Stomach (tissue), 9 donors: ENCODE measurements around the gene PDCD1. TPM values are rescaled to one million over a fixed set of nuclear protein-coding genes. Genes with fewer than 3 reads are reported as not detected.
A peak's percentile ranks its signal among the peaks of the same experiment; 100 is the strongest.

ENCODE experiments used
- DNase-seq, 2 donors: peaks; one replicate each; pipeline versions ENCODE4 v3.0.0 to v3.0.0-alpha.2; 2013 to 2019
- H3K27ac ChIP-seq, 5 donors: fragments of 200-600 bp in 4 of 5; sonication (generic) in 4 of 5; one replicate each; pipeline ENCODE4 v1.5.1; 2013 to 2019; ENCODE audit warnings: mild to moderate bottlenecking in 1 of 5, moderate library complexity in 1 of 5
- H3K27me3 ChIP-seq, 3 donors: fragments of 200-600 bp; sonication (generic); one replicate each; pipeline ENCODE4 v1.5.1; 2017 to 2019; ENCODE audit warnings: mixed run types in 1 of 3
- H3K36me3 ChIP-seq, 4 donors: fragments of 200-600 bp; sonication (generic); 1 replicate in 3 of 4; 2 replicates in 1 of 4; pipeline ENCODE4 v1.5.1; 2016 to 2019
- H3K4me1 ChIP-seq, 4 donors: fragments of 200-600 bp; sonication (generic); one replicate each; pipeline ENCODE4 v1.5.1; 2016 to 2019
- H3K4me3 ChIP-seq, 4 donors: fragments of 200-600 bp; sonication (generic) in 3 of 4; one replicate each; pipeline ENCODE4 v1.5.1; 2016 to 2019; ENCODE audit warnings: mild to moderate bottlenecking in 1 of 4
- H3K9me3 ChIP-seq, 4 donors: fragments of 200-600 bp; sonication (generic); one replicate each; pipeline ENCODE4 v1.5.1; 2016 to 2019
- EP300 ChIP-seq: sonication (generic); formaldehyde crosslinking; IDR thresholded peaks from one replicate; pipeline ENCODE4 v1.6.1; 2017; ENCODE audit warnings: antibody characterized with exemption
- POLR2A ChIP-seq, 4 donors: fragments of 450-650 bp; IDR thresholded peaks; one replicate each; pipeline ENCODE4 v1.6.1; 2016; ENCODE audit warnings: antibody characterized with exemption in 4 of 4, control low read depth in 2 of 4, mild to moderate bottlenecking in 1 of 4, moderate library complexity in 1 of 4
- POLR2AphosphoS5 ChIP-seq, 3 donors: sonication (generic); formaldehyde crosslinking; IDR thresholded peaks; one replicate each; pipeline ENCODE4 v1.6.1; 2016; ENCODE audit warnings: antibody characterized with exemption in 3 of 3
- WGBS, 5 donors: extraction: QIAGEN DNeasy Blood & Tissue Kit in 3 of 5; methylation state at CpG; one replicate each; pipeline versions ENCODE4 v1.1.5 to v1.1.7; 2013 to 2018; 5-methylcytosine and 5-hydroxymethylcytosine counted together
- intact Hi-C: fragments of 100-400 bp; cut with DNase I; formaldehyde crosslinking; loops from one replicate; pipeline ENCODE4 v1.15.1; 2023; ENCODE audit warnings: low total_unique reads
- polyA plus RNA-seq, 3 donors: library from polyadenylated mRNA; stranded (reverse); fragments of 200-250 nt; gene quantifications; one replicate each; pipeline ENCODE4 v1.2.3, GENCODE V29; 2013
- total RNA-seq, 5 donors: library from RNA; depleted of rRNA; stranded (reverse); fragments of >200 nt; gene quantifications; one replicate each; pipeline versions ENCODE4 v1.1.0 to v1.2.3, GENCODE V29; 2014 to 2016
- TF ChIP-seq, protein P1 (sequence below), 7 experiments: fragments of 450-650 bp in 4 of 7; fragments of 200-600 bp in 3 of 7; sonication (generic) in 3 of 7; IDR thresholded peaks; one replicate each; pipeline ENCODE4 v1.5.1; 2016 to 2019; ENCODE audit warnings: antibody characterized with exemption in 7 of 7, control low read depth in 2 of 7, mild to moderate bottlenecking in 1 of 7
- donor health status: healthy with polysubstance abuse.
- donor health status: Bipolar disorder and iron deficiency.
- donor health status: healthy.

The PDCD1 gene
- total and polyA plus RNA-seq, 8 donors, result 0.18 to 2.2 (median 0.60) TPM; not detected in 3

DNA sequence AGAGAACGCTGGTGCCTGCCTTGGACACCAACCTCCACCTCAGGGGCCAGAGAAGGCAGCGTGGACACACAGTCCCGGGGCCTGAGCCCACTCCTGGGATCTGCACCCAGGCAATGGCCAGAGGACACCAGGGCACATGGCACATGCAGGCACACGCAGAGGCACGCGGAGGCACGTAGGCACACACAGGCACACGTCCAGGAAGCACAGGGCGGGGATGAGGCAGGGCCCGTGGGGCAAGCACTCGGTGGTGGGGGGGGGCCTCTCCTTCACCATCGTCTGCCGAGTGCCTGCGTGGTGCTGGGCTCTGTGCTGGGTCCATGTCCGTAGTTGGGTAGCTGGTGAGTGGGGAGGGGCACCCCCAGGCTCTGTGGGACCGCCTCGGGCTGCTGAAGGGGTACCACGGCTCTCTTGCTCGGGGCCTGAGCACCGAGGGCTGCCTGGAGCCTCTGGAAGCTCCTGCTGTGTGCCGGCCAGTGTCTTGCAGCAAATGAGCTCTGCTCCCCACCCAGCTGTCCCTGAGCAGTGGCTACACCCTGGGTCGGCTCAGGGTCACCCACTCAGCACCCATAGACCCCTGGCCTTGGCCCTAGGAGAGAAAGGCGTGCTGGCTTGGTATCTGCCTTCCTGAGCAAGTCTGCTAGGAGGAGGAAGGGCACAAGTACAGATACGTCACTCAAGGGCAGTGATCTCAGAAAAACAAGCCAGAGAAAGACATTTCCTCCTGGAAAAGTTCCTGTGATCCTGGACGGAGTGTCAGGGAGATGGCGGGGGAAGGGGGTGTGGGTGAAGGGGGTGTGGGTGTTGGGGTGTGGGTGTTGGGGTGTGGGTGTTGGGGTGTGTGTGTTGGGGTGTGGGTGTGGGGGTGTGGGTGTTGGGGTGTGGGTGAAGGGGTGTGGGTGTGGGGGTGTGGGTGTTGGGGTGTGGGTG is 37.3 kb upstream of the PDCD1 start:
- 48 to 63% (median 52%) methylated on average over 13 to 26 of the region's 26 CpGs for WGBS, 5 donors
- Histone ChIP-seq H3K36me3 (no peaks in the 10 kb centered on the region), H3K4me3 (no peak overlapping the region), H3K27ac (peak overlapping the region in 3 of 5 donors; percentile 41 to 69 (median 47)), H3K9me3 (no peaks in the 10 kb centered on the region), H3K4me1 (peaks cover 0 to 46% (median 17%) of the 10 kb centered on the region in 4 donors), H3K27me3 (no peaks in the 10 kb centered on the region)
- TF ChIP-seq POLR2A (IDR thresholded peaks at IDR 0.05), result no peak
- no peak for TF ChIP-seq POLR2AphosphoS5 (IDR thresholded peaks at IDR 0.05)
- TF ChIP-seq, protein P1, sequence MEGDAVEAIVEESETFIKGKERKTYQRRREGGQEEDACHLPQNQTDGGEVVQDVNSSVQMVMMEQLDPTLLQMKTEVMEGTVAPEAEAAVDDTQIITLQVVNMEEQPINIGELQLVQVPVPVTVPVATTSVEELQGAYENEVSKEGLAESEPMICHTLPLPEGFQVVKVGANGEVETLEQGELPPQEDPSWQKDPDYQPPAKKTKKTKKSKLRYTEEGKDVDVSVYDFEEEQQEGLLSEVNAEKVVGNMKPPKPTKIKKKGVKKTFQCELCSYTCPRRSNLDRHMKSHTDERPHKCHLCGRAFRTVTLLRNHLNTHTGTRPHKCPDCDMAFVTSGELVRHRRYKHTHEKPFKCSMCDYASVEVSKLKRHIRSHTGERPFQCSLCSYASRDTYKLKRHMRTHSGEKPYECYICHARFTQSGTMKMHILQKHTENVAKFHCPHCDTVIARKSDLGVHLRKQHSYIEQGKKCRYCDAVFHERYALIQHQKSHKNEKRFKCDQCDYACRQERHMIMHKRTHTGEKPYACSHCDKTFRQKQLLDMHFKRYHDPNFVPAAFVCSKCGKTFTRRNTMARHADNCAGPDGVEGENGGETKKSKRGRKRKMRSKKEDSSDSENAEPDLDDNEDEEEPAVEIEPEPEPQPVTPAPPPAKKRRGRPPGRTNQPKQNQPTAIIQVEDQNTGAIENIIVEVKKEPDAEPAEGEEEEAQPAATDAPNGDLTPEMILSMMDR (IDR thresholded peaks at IDR 0.05), result no peak
- no peak for TF ChIP-seq EP300
- intact Hi-C loops, result no loop called here
- DNase-seq, result peak; percentile 27 to 85

DNA sequence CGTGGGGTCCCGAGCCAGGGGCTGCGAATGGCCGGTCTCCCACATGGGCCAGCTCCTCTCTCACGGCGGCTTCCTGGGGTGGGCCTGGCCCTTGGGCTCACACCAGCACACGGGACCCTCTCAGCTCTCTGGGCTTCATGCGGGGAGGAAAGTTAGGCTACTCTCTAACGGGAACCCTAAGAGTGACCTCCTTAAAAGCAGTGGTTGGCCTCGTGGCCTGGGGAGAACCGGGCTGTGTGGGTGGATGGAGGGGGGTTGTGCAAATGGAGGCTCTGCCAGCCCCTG is 36.7 kb upstream of the PDCD1 start:
- TF ChIP-seq EP300 (no peak), POLR2AphosphoS5 (IDR thresholded peaks at IDR 0.05) (no peak)
- H3K27ac ChIP-seq, result peak overlapping the region in 2 of 5 donors; percentile 47 to 69
- no peaks in the 10 kb centered on the region for H3K27me3 ChIP-seq
- H3K4me1 ChIP-seq, result peaks cover 0 to 40% (median 17%) of the 10 kb centered on the region in 4 donors
- WGBS, 5 donors, result 72 to 91% (median 86%) methylated on average over 4 to 11 of the region's 11 CpGs; no CpG with 5 or more reads in 1 of the 5 donors
- DNase-seq, result no peak
- H3K36me3 ChIP-seq, result no peaks in the 10 kb centered on the region
- H3K9me3 ChIP-seq, result no peaks in the 10 kb centered on the region
- no peak overlapping the region for H3K4me3 ChIP-seq
- intact Hi-C loops, result no loop called here

DNA sequence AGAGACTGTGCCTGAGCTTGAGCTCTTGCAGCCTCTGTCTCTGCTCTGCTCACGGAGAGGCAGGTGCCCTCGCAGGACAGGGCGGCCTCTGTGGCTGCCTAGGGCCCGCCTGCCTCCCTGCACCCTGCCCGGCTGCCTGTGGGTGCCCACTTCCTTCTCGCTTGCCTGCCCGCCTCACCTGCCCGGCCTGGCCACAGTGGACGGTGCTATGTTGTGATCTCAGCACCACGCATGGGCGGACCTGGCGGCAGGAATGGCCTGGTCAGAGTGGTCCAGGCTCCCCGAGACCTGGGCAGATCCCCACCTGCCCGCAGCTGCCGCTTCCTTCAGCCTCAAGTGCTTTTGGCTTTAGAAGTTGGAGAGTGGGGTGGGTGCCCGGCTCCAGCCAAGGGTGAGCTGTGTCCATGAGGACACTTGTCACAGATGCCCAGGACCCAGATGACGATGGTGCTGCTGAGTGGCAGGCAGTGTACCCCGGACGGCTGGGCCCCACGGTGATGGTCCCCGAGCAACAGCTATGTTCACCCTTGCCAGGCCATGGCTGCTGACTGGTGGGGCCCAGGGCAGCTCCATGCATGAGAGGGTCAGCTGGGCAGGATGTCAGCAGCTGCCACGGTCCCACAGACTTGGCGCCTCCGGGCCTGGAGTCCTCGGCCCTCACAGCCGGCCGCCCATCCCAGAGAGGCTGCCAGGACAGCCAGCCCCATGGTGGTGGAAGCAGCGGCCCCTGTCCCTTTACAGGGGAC is 36.2 kb upstream of the PDCD1 start:
- Histone ChIP-seq H3K9me3 (no peaks in the 10 kb centered on the region), H3K36me3 (no peaks in the 10 kb centered on the region), H3K27me3 (no peaks in the 10 kb centered on the region), H3K27ac (no peak overlapping the region), H3K4me1 (peaks cover 0 to 35% (median 17%) of the 10 kb centered on the region in 4 donors), H3K4me3 (no peak overlapping the region)
- DNase-seq, result peak; percentile 7 to 24
- no peak for TF ChIP-seq POLR2A (IDR thresholded peaks at IDR 0.05)
- TF ChIP-seq POLR2AphosphoS5 (IDR thresholded peaks at IDR 0.05), result no peak
- TF ChIP-seq, protein P1 (IDR thresholded peaks at IDR 0.05), result no peak
- no peak for TF ChIP-seq EP300
- 88 to 92% (median 91%) methylated on average over 11 to 28 of the region's 28 CpGs for WGBS, 5 donors
- intact Hi-C loops, result no loop called here

DNA sequence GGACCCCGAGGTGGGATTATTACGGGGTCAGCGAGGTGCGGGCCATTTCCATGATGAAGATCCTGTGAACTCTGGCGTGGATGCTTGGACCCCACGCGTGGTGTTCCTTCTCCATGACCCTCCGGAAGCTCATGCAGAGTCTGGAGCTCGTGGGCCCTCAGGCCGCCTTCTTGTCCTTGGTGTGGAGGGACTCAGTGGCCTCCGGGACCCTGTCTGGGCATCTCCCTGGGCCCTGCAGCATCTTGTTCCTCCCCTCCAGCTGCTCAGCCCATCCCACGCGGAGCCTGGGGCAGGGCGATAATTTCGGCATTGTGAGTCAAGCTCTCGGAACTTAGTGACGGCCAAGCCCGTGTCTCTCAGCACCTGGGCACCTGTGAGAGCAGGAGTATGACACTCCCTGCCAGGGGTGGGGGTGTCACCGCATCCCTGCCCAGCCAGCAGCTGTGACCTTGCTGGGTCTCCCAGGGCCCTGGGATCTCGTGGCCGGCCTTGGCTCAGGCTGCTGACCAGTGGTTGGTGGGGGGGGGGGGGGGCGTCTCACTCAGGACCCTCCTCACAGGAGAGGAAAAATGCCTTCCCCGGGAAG is 35.5 kb upstream of the PDCD1 start:
- DNase-seq, result peak in 1 of 2 donors; percentile 11
- H3K27ac ChIP-seq, result no peak overlapping the region
- TF ChIP-seq POLR2A (IDR thresholded peaks at IDR 0.05) (no peak), POLR2AphosphoS5 (IDR thresholded peaks at IDR 0.05) (no peak), EP300 (no peak)
- TF ChIP-seq, protein P1 (IDR thresholded peaks at IDR 0.05), result no peak
- H3K4me3 ChIP-seq, result no peak overlapping the region
- intact Hi-C loops, result no loop called here
- WGBS, 5 donors, result 80 to 93% (median 89%) methylated on average over 10 to 23 of the region's 23 CpGs
- H3K27me3 ChIP-seq, result no peaks in the 10 kb centered on the region
- peaks cover 0 to 28% (median 17%) of the 10 kb centered on the region in 4 donors for H3K4me1 ChIP-seq
- no peaks in the 10 kb centered on the region for H3K36me3 ChIP-seq
- H3K9me3 ChIP-seq, result no peaks in the 10 kb centered on the region
